Measurements from ENCODE around the gene RAB11FIP4.
A peak's percentile ranks its signal among the peaks of the same experiment; 100 is the strongest.

DNA sequence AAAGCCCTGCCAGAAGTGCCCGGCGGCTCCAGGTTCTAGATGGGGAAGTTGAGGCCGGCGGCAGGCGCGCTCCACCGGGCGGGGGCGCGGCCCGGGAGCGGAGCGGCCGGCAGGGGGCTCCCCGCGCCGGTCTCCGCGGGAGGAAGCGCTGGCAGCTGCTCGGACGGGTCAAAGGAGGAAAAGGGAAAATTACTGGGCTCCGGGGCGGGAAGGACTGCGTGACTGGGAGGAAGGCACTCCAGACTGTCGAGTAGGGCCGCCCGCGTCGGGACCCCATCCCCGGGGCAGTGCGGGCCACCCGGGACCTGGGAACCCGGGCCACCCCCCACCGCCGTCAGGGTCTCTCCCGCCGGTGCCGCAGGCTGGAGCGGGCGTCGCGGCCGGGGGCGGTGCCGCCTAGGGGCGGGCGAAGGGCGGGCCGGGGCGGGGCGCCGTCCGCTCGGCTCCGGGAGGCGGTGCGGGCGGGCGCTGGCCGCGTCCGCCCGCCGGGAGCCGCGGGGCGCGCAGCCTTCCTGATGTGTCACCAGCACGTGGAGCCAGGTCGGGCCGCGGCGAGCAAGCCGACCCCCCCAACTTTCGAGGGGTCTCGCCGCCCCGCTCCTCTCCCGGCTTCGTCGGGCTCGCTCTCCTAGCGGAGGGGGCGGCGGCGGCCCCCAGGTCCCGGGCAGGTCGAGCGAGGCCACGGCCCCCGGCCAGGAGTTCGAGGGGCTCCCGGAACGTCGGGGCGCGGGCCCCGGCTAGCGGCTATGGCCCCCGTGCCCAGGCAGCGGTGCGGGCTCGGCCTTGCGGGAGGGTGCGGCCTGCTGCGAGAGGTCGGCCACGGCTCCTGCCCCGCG is 167.5 kb downstream of the RAB11FIP4 start:
- TF ChIP-seq, protein P1, sequence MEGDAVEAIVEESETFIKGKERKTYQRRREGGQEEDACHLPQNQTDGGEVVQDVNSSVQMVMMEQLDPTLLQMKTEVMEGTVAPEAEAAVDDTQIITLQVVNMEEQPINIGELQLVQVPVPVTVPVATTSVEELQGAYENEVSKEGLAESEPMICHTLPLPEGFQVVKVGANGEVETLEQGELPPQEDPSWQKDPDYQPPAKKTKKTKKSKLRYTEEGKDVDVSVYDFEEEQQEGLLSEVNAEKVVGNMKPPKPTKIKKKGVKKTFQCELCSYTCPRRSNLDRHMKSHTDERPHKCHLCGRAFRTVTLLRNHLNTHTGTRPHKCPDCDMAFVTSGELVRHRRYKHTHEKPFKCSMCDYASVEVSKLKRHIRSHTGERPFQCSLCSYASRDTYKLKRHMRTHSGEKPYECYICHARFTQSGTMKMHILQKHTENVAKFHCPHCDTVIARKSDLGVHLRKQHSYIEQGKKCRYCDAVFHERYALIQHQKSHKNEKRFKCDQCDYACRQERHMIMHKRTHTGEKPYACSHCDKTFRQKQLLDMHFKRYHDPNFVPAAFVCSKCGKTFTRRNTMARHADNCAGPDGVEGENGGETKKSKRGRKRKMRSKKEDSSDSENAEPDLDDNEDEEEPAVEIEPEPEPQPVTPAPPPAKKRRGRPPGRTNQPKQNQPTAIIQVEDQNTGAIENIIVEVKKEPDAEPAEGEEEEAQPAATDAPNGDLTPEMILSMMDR (IDR thresholded peaks at IDR 0.05), result peak in 5 of 7 experiments; percentile 19 to 94 (median 85)
- TF ChIP-seq POLR2AphosphoS5 (IDR thresholded peaks at IDR 0.05), result peak in 2 of 3 donors; percentile 32 to 47
- no peak for TF ChIP-seq POLR2A (IDR thresholded peaks at IDR 0.05)
- TF ChIP-seq EP300 (IDR thresholded peaks at IDR 0.05), result no peak

All from stomach (tissue), 4 donors.